GM19193 (cell line): ENCODE data around the gene BMPER.

Experiments
- POLR2A ChIP-seq: IDR thresholded peaks from 4 replicates; pipeline ENCODE4 v1.6.1; 2011; ENCODE audit not compliant: insufficient read depth, insufficient read length; ENCODE audit errors: extremely low read depth

The BMPER gene

DNA sequence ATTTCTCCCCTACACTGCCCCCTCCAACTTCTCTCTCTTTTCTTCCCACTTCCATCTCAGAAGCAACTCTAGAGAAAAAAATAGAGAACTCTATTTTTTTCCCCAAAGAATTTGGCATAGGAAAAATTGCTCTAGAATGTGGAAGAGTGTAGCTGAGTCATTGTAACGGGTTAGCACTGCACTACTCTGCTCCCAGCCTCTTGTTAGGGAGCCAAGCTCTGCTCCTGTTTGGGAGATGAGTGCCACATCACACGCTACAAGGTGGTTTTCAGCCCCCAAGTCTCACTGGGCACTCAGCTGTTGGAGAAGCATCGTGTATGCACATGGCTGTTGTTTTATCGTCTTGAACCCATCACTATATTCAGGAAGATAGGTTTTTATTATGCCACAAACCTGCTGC lies 136.4 kb downstream of the BMPER start:
- TF ChIP-seq POLR2A: no peak

DNA sequence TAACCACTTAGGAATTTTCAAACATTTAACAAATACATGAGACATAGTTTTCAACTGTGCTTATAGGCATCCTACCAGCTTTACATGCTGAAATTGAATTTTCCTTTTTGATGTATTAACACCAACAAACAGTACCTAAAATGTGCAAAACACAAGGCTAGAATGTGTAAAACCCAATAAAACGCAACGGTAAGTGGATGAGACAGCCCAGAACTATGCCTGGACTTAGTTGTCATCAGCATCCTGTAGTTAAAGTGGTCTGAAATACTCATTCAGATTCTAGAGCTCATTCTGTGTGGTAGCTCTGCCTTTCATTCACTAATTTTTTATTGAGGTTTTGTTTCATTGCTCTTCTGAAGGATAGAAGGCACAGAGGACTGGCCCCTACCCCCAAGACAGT lies 137.1 kb downstream of the BMPER start:
- TF ChIP-seq POLR2A: no peak

DNA sequence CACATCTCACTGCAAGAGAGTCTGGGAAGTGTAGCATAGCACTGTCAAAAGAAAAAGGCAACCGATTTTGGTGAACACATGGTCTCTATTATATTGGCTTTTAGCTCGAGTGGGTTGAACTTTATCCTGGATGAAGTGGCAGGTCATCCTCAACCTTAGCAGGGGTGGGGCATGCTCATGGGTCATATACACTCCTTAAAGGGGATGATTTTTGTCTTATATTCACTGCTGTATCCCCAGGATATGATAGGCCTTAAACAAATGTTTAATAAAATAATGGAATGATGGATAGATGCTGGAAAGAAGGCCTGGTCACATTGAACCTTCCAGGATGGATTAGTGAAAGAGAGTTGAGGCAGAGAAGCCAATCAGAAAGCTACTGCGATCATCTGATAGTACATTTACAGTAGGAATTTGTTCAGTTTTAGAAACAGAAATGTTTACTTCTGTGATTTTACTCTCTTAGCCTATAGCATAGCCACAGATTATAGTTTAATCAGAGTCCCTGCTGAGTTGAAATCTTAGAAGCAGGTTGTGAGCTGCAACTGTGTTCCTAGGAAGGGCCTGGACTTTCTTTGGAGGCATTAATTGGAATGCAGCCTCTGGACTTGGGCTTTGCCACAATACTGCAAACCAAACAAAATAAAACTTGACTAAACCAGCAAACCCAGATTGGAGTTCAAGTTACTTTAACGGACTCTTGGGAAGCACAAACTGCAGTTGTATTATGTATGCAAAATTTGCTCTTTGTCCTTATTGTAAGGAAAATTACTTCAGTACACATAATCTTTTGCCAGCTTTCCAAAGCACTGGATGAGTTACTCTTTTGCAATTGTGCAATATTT lies 138.3 kb downstream of the BMPER start:
- TF ChIP-seq POLR2A: no peak

DNA sequence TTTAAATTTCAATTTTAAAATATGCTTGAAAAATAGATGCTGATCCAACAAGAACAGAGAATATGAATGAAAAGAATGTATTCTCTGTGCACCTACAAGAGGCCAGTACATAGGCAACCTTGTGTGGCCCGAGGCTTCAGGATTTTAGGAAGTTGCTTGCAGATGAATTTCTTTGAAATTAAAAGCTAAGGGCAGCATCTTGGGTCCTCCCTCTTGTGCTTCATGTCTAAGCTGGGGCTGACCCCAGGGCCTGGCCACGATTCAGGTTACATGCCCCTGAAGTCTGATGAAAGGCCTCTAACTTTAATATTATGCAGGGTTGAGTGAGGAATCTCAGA lies 138.9 kb downstream of the BMPER start:
- TF ChIP-seq POLR2A: no peak

DNA sequence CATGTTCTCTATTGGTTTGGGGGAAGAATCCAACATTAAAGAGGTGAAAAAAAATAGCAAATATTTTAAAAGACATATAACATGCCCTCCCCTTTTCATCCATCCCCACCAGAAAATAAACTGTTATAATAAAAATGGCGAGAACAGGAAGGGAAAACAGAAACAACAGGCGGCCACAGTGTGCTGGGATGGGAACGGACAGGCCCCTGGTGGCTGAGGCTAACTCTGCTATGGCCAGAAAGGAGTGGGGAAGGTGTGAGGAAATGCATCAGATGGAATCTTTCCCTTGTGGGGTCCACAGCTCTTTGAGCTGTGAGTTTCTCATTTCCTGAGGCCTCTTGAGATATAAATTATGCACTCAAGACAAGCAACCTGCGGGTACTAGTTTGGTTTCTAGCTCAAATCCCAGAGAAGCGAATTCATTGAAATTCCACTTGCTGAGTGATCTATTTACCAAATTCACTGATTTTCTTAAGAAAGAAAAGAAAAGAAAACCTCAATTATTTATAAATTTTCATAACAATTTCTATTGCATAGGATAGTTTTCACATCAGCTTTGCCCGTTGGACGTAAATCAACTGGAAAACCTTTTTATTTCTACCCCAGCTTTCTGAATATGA lies 139.5 kb downstream of the BMPER start:
- no peak for TF ChIP-seq POLR2A

DNA sequence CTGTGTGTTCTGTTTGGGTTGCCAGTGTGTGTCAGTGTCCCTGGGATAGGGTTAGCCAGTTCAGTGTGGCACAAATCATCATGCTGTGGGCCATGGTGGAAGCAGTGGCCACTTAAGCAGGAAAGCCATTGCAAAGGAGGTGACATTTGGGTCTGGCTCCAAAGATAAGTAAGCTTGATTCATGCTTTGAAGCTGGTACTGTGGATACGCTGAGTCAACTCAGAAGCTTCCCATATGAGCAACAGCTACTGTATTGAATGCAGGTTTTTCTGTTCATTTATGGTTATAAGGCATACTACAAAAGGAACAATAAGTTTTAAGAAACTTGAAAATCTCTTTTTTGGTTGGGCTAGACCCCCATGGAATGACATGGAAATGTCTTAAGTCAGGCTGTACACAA lies 143.1 kb downstream of the BMPER start:
- TF ChIP-seq POLR2A: no peak

DNA sequence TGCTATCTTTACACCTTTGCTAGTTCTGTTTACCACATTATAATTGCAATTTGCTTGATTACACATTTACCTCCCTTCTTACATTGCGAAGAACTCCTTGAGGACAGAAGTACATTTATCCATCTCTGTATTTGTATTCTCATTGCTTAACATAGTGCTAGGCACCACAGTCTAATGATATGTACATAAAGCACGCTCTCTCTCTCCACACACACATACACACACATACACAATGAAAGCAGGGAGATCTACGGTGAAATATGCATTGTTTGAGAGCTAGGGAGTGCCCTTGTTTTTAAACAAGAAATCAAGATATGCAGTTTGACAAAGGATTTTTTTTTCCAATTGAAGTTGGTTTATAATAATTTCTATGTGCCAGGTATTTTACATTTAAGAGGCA lies 148.7 kb downstream of the BMPER start:
- TF ChIP-seq POLR2A: no peak

DNA sequence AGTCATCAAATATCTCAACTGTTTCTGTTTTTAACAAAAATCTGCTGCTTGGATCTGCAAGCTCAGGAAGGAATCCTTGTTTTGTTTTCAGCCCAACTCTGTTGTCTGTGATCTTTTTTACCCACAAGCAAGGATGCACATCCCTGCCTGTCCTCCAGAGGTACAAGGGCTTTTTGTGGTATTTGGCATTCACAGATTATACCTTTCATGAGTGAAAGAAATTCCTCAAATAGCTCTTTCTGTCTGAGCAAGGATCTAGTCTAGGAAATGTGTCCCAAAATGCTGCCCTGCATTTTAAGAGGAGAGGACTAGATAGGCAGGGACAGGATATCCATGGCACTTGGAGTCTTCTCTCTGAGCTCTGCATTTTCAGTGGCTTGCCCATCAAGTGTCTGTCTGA lies 151.8 kb downstream of the BMPER start:
- no peak for TF ChIP-seq POLR2A

DNA sequence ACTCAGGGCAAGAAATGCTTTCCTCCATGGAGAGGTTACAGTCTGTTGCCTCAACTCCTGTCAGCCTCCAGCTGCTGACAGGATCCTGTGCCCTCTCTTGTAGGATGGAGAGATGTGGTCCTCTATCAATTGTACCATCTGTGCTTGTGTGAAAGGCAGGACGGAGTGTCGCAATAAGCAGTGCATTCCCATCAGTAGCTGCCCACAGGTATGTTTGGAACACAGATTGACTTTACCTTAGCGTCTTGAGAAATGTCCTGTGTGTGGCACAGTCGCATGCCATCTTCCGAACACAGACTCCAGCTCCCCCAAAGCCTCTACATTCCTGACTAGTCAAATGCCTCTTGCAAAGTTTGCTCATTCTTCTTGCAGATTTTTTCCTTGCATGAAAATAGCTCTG lies 152.6 kb downstream of the BMPER start:
- no peak for TF ChIP-seq POLR2A

DNA sequence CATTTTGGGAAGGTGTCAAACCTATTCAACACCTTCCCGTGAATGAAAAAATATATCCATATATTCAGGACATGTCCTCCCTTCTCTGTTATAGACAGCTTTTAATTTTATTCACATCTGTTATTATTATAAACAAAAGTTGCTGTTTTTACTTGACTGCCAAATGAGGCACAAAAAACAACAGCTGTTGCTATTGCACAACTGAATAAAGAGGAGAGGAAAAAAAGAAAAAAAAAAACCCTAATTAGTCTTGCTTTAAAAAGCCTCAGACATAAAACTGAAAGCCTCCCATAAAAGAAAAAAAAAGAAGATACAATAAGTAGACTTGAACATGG lies 153.4 kb downstream of the BMPER start:
- no peak for TF ChIP-seq POLR2A

DNA sequence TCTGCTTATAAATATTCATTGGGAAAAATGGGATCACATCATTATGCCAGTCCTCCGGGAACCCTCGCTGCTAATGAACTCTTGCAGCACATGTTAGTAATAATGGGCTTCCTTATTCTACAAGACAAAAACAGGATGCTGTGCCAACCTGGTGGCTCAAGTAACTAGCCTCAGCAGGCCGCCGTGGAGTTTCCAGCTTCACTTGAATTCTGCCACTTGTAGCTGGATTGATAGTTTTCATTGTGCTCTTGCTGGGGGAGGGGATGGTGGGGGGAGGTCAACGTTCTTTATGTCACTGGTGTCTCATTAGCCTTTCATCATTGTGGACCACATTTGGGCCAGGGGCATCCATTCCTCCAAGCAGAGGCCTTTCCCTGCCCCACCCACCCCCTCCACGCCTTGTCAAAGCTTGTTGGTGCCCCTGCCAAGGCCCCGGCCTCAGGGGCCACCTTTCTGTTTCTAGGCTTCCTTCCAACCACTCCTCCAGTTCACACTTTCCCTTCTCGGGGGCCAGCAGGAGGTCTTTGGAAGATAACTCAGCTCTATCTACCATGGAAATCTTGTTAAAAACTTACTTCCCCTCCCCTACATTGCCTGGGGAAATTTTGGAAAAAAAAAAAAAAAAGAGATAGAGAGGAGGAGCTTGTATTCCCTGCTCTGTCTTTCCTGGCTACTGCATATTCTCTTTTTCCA lies 153.9 kb downstream of the BMPER start:
- no peak for TF ChIP-seq POLR2A

DNA sequence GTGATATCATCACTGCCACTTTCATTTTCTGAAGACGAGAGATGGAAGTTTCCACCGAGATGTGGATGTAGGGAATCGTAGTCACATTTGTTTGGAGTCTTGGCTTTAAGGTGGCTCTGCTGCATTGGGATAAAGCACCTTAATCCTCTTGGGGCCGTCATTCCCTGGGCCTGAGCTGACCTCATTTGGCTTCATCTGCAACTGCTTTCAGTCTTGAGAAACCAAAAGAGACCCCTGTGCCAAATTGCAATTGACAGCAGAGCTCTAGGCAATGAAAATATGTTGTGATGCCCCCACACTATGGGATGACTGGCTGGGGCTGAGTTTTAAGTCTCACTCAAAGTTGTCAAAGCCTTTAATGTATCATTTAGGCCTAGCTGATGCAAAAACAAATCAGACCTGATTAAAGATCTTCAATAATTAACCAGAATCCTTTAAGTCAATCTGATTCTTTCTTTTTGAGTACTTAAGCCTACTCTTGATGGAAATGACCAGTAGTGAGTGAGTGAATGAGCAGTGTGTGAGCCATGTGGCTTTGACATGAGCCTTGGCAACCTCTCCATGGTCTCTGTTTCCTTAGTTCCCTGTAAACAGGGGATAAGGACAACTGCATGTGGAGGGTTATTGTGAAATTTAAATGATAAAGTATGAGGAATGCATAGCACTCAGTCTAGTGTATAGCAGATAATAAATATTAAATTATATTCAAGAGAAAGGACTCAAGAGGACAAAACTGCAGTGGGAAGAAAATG lies 155.0 kb downstream of the BMPER start:
- no peak for TF ChIP-seq POLR2A

DNA sequence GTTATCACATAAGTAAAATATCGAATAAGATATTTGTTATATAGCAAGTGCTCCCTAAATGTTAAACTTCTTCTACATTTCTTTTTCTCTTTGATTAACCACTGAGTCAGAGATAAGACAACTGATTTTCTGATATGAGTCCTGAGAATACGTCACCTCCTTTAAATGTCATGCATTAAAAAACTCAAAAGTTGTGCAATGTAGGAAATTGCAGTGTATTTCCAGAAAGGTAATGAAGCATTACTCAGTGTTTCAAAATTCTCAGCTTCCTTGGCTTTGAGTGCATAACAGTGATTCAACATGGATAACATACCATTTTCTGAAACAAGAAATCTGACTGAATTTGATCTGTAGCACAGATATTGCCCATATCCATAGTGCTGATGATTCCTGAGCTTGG lies 155.8 kb downstream of the BMPER start:
- TF ChIP-seq POLR2A: no peak

DNA sequence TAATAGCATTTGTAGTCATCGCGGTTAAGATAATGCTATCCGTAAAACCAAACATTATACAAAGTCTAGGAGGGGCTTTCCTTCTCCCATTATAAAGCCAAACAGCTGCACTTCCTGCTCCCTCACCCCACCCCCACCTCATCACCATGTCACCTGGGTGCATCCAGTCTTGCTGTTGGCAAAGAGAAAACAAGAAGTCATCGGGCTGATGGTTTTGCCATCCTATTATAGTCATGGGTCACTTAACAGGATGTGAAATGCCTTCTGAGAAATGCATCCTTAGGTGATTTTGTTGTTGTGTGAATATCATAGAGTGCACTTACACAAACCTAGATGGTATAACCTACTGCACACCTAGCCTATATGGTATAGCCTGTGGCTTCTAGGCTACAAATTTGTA lies 157.0 kb downstream of the BMPER start:
- TF ChIP-seq POLR2A: no peak

DNA sequence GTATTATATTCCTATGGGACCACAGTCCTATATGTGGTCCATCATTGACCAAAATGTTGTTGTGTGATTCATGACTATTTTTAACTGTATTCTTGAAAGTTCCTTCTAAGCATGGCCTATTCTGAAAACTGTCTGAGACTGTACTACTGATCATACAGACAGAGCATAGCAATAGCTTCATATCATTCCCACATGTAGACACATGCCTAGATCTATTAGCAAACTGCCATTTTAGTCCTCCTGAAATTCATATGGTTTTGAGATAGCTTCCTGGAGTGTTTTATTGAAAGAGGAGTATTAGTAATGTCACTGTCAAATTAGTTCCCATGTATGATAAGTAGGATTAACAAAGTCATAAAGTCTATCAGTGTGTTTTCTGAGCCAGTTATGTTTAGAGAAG lies 157.5 kb downstream of the BMPER start:
- TF ChIP-seq POLR2A: no peak

DNA sequence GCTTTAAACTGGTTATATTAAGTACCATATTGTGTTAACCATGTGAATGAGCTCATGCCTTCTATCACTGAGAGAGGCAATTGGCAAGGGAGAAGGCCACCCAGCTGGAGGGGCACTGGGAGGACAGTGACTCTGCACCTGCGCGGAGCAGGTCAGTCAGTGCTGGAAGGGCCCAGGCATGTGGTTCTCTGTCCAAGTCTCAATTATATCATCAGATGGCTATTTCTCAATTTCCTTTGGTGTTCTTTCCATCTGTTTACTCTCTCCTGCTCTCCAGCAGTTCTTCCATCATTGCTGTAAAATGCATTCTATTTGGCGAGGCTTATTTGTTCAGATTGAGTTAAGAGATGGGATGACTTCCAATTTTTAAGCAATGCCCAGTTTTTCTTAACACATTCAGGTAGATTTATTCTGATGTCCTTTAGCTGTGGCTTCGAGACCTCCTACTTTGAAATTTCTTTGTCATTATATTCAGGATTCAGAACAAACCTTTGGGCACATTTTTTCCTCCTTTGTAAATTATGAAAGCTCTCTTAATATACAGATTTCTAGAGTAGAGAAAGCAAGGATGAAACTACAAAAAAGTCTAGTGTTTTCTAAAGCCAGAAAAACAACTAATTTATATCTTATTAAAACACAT lies 159.3 kb downstream of the BMPER start:
- no peak for TF ChIP-seq POLR2A

DNA sequence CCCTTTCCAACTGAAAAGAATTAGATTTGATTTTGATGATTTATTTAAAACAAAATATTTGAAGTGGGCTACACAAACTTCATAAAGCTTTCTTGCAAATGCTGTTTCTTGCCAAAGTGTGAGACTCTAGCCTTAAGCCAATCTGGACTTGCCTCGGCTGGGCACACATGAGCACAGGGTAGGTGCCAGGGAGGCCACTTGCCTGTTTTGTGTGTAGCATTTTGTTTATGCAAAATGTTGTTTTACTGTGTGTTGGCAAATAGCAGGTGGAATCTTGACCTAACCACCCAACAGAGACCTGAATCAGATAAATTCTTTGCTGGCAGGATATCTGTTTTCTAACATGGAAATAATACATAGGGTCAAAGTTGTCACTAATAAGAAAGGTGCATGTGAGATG lies 161.1 kb downstream of the BMPER start:
- TF ChIP-seq POLR2A: no peak
